ENCODE data around the gene FDX2. TPM values are rescaled to one million over a fixed set of nuclear protein-coding genes. Genes with fewer than 3 reads are reported as not detected.

FDX2 gene
- total RNA-seq, 1 experiment from 2014 or later: 30.3 TPM

GRCh38 chr19:10356431-10356830 lies 40.6 kb upstream of the FDX2 start:
- no peak overlapping the region for H3K4me3 ChIP-seq (ENCODE audit: low read depth, low read length)
- no peaks in the 10 kb centered on the region for H3K27me3 ChIP-seq (replicated peaks; ENCODE audit: control insufficient read depth, insufficient read depth, low read length)
- ChIA-PET POLR2A (no interaction called here), CTCF (no interaction called here)
- H3K4me1 ChIP-seq: no peaks in the 10 kb centered on the region
- BruUV-seq (replicated peaks): no TSS peak
- H3K4me3 Mint-ChIP-seq (ENCODE audit: unreplicated experiment): no peak overlapping the region
- no peak for DNase-seq
- H3K36me3 Mint-ChIP-seq (ENCODE audit: insufficient read depth, unreplicated experiment): peaks cover 61% of the 10 kb centered on the region
- H3K27ac Mint-ChIP-seq (ENCODE audit: unreplicated experiment): no peak overlapping the region
- H3K9me3 Mint-ChIP-seq (ENCODE audit: unreplicated experiment): no peaks in the 10 kb centered on the region
- no peak for TF ChIP-seq CTCF (IDR thresholded peaks at IDR 0.05; ENCODE audit: insufficient read depth in 1 of 2, low read depth in 1 of 2, low read length in 1 of 2, severe bottlenecking in 1 of 2, unreplicated experiment in 1 of 2)
- H3K4me1 Mint-ChIP-seq (ENCODE audit: low read depth, unreplicated experiment): peaks cover 6% of the 10 kb centered on the region
- H3K27me3 Mint-ChIP-seq (ENCODE audit: insufficient read depth, unreplicated experiment): no peaks in the 10 kb centered on the region
- H3K36me3 ChIP-seq (ENCODE audit: control insufficient read depth, insufficient read depth, low read length): no peaks in the 10 kb centered on the region
- intact Hi-C loops (cut with micrococcal nuclease; ENCODE audit: unreplicated experiment): no loop called here
- no peaks in the 10 kb centered on the region for H3K9me3 ChIP-seq

GRCh38 chr19:10353793-10354391 lies 38.1 kb upstream of the FDX2 start:
- H3K36me3 ChIP-seq (ENCODE audit: control insufficient read depth, insufficient read depth, low read length): peaks cover 1% of the 10 kb centered on the region; the same call in 1 of the 2 replicates
- Mint-ChIP-seq H3K27me3 (ENCODE audit: insufficient read depth, unreplicated experiment) (no peaks in the 10 kb centered on the region), H3K27ac (ENCODE audit: unreplicated experiment) (no peak overlapping the region), H3K9me3 (ENCODE audit: unreplicated experiment) (no peaks in the 10 kb centered on the region), H3K36me3 (ENCODE audit: insufficient read depth, unreplicated experiment) (peaks cover 46% of the 10 kb centered on the region), H3K4me1 (ENCODE audit: low read depth, unreplicated experiment) (no peaks in the 10 kb centered on the region), H3K4me3 (ENCODE audit: unreplicated experiment) (no peak overlapping the region)
- peak; percentile 28 to 52 for DNase-seq
- TF ChIP-seq CTCF (IDR thresholded peaks at IDR 0.05; ENCODE audit: insufficient read depth in 1 of 2, low read depth in 1 of 2, low read length in 1 of 2, severe bottlenecking in 1 of 2, unreplicated experiment in 1 of 2): no peak
- POLR2A ChIA-PET: interaction anchor here (0.7 kb wide), 1 partner anchor 16 kb away, joined by 5 read pairs; no protein-coding TSS in a partner anchor
- CTCF ChIA-PET: no interaction called here
- H3K9me3 ChIP-seq: no peaks in the 10 kb centered on the region
- no peaks in the 10 kb centered on the region for H3K27me3 ChIP-seq (replicated peaks; ENCODE audit: control insufficient read depth, insufficient read depth, low read length)
- intact Hi-C loops (cut with micrococcal nuclease; ENCODE audit: unreplicated experiment): no loop called here
- H3K4me1 ChIP-seq: no peaks in the 10 kb centered on the region
- H3K4me3 ChIP-seq (ENCODE audit: low read depth, low read length): no peak overlapping the region
- BruUV-seq (replicated peaks): no TSS peak

- Mint-ChIP-seq H3K4me1 (ENCODE audit: low read depth, unreplicated experiment) (no peaks in the 10 kb centered on the region), H3K9me3 (ENCODE audit: unreplicated experiment) (no peaks in the 10 kb centered on the region), H3K36me3 (ENCODE audit: insufficient read depth, unreplicated experiment) (peaks cover 42% of the 10 kb centered on the region), H3K27me3 (ENCODE audit: insufficient read depth, unreplicated experiment) (no peaks in the 10 kb centered on the region), H3K4me3 (ENCODE audit: unreplicated experiment) (no peak overlapping the region), H3K27ac (ENCODE audit: unreplicated experiment) (no peak overlapping the region)
- peak; percentile 24 to 61 for DNase-seq
- TF ChIP-seq CTCF (IDR thresholded peaks at IDR 0.05; ENCODE audit: insufficient read depth in 1 of 2, low read depth in 1 of 2, low read length in 1 of 2, severe bottlenecking in 1 of 2, unreplicated experiment in 1 of 2): no peak
- Histone ChIP-seq H3K27me3 (replicated peaks; ENCODE audit: control insufficient read depth, insufficient read depth, low read length) (no peaks in the 10 kb centered on the region), H3K4me3 (ENCODE audit: low read depth, low read length) (no peak overlapping the region), H3K9me3 (no peaks in the 10 kb centered on the region), H3K4me1 (no peaks in the 10 kb centered on the region), H3K36me3 (ENCODE audit: control insufficient read depth, insufficient read depth, low read length) (peaks cover 1% of the 10 kb centered on the region; the same call in 1 of the 2 replicates)
- ChIA-PET CTCF (no interaction called here), POLR2A (no interaction called here)
- no TSS peak for BruUV-seq (replicated peaks)
- intact Hi-C loops (cut with micrococcal nuclease; ENCODE audit: unreplicated experiment): no loop called here
Measured at GRCh38 chr19:10352764-10353671, 37.2 kb upstream of the FDX2 start.

Data from Caco-2 (cell line).